Caco-2 (cell line): ENCODE data around the gene RPUSD3. TPM values are rescaled to one million over a fixed set of nuclear protein-coding genes. Genes with fewer than 3 reads are reported as not detected.

Experiments used
- BruUV-seq: library from RNA; stranded (reverse); fragments of 400-500 nt; replicated peaks from 2 replicates; lab custom pipeline; 2021; lab: Mats Ljungman, UMichigan
- CTCF ChIA-PET: fragments of 300-600 bp; sonication (Branson Sonifier 250); formaldehyde crosslinking; loops from one replicate; lab custom pipeline; 2022; ENCODE audit warnings: antibody characterized with exemption; lab: Charles Lee
- POLR2A ChIA-PET: fragments of 300-600 bp; sonication (Branson Sonifier 250); formaldehyde crosslinking; loops from one replicate; lab custom pipeline; 2022; ENCODE audit warnings: antibody characterized with exemption; lab: Charles Lee
- DNase-seq, 2 experiments: peaks; one replicate each; pipeline versions ENCODE4 v3.0.0 to v3.0.0-alpha.2; 2020 to 2022
- H3K27me3 ChIP-seq: replicated peaks from 2 replicates; pipeline ENCODE4 v1.6.0; 2011; ENCODE audit warnings: low read length; ENCODE audit not compliant: control insufficient read depth, insufficient read depth
- H3K36me3 ChIP-seq: 2 replicates; pipeline ENCODE4 v1.5.1; 2011; ENCODE audit warnings: low read length; ENCODE audit not compliant: control insufficient read depth, insufficient read depth
- H3K4me1 ChIP-seq: fragments of 250-450 bp; sonication (Bioruptor Pico); 2 replicates; pipeline ENCODE4 v1.5.1; 2020; ENCODE audit warnings: mild to moderate bottlenecking
- H3K4me3 ChIP-seq: 2 replicates; pipeline ENCODE4 v1.5.1; 2011; ENCODE audit warnings: low read depth, mild to moderate bottlenecking, control low read depth, low read length
- H3K9me3 ChIP-seq: fragments of 250-450 bp; sonication (Bioruptor Pico); 2 replicates; pipeline ENCODE4 v1.5.1; 2020; ENCODE audit warnings: mild to moderate bottlenecking, moderate library complexity
- H3K27ac Mint-ChIP-seq: one replicate; pipeline ENCODE4 v1.8.0; 2022; ENCODE audit warnings: mixed read lengths; ENCODE audit not compliant: unreplicated experiment
- H3K27me3 Mint-ChIP-seq: one replicate; pipeline ENCODE4 v1.8.0; 2022; ENCODE audit warnings: mixed read lengths; ENCODE audit not compliant: insufficient read depth, unreplicated experiment
- H3K36me3 Mint-ChIP-seq: one replicate; pipeline ENCODE4 v1.8.0; 2022; ENCODE audit warnings: mild to moderate bottlenecking, mixed read lengths; ENCODE audit not compliant: insufficient read depth, unreplicated experiment
- H3K4me1 Mint-ChIP-seq: one replicate; pipeline ENCODE4 v1.8.0; 2022; ENCODE audit warnings: low read depth, mixed read lengths; ENCODE audit not compliant: unreplicated experiment
- H3K4me3 Mint-ChIP-seq: one replicate; pipeline ENCODE4 v1.8.0; 2022; ENCODE audit warnings: mild to moderate bottlenecking, moderate library complexity, mixed read lengths; ENCODE audit not compliant: unreplicated experiment
- H3K9me3 Mint-ChIP-seq: one replicate; pipeline ENCODE4 v1.8.0; 2022; ENCODE audit warnings: mixed read lengths; ENCODE audit not compliant: unreplicated experiment
- intact Hi-C: fragments of 100-400 bp; cut with micrococcal nuclease; formaldehyde crosslinking; loops from one replicate; pipeline ENCODE4 v1.10.0; 2022; ENCODE audit not compliant: unreplicated experiment
- total RNA-seq: library from RNA; stranded (reverse); gene quantifications from 2 replicates; pipeline ENCODE4 v1.2.3, GENCODE V29; 2022
- TF ChIP-seq, protein P1 (sequence below), 2 experiments: fragments of 200-600 bp in 1 of 2; IDR thresholded peaks; 1 replicate in 1 of 2; 2 replicates in 1 of 2; pipeline versions ENCODE4 v1.5.1 to v1.8.0; 2011 to 2022; ENCODE audit warnings: antibody characterized with exemption in 1 of 2, control low read depth in 1 of 2, inconsistent platforms in 1 of 2, low read depth in 1 of 2, low read length in 1 of 2, mild to moderate bottlenecking in 1 of 2, moderate library complexity in 1 of 2; ENCODE audit not compliant: insufficient read depth in 1 of 2, severe bottlenecking in 1 of 2, unreplicated experiment in 1 of 2

The RPUSD3 gene
- total RNA-seq, 1 experiment from 2014 or later, result 61.8 TPM

GRCh38 chr3:9791790-9792404 lies 51.9 kb downstream of the RPUSD3 start:
- H3K9me3 ChIP-seq, result no peaks in the 10 kb centered on the region
- Mint-ChIP-seq H3K9me3 (no peaks in the 10 kb centered on the region), H3K27ac (peak overlapping the region; percentile 100), H3K36me3 (peaks cover 75% of the 10 kb centered on the region), H3K4me1 (peaks cover 12% of the 10 kb centered on the region), H3K27me3 (no peaks in the 10 kb centered on the region), H3K4me3 (peak overlapping the region; percentile 92)
- H3K4me3 ChIP-seq, result peak overlapping the region; percentile 80
- no peaks in the 10 kb centered on the region for H3K27me3 ChIP-seq
- ChIA-PET POLR2A (interaction anchor here (1.0 to 1.4 kb wide), 5 partner anchors 42 to 456 kb away, joined by 3 to 14 read pairs (median 3); partner anchors contain the start of genes FANCD2, MTMR14, OGG1 and TATDN2), CTCF (interaction anchor here (1.3 kb wide), 1 partner anchor 60 kb away, joined by 4 read pairs; the partner anchor contains the start of gene BRPF1)
- TSS peak; percentile 64 for BruUV-seq
- intact Hi-C loops, result loop anchor here (1.0 kb wide), 1 partner anchor 42 kb away; no protein-coding TSS in a partner anchor
- TF ChIP-seq, protein P1, sequence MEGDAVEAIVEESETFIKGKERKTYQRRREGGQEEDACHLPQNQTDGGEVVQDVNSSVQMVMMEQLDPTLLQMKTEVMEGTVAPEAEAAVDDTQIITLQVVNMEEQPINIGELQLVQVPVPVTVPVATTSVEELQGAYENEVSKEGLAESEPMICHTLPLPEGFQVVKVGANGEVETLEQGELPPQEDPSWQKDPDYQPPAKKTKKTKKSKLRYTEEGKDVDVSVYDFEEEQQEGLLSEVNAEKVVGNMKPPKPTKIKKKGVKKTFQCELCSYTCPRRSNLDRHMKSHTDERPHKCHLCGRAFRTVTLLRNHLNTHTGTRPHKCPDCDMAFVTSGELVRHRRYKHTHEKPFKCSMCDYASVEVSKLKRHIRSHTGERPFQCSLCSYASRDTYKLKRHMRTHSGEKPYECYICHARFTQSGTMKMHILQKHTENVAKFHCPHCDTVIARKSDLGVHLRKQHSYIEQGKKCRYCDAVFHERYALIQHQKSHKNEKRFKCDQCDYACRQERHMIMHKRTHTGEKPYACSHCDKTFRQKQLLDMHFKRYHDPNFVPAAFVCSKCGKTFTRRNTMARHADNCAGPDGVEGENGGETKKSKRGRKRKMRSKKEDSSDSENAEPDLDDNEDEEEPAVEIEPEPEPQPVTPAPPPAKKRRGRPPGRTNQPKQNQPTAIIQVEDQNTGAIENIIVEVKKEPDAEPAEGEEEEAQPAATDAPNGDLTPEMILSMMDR (IDR thresholded peaks at IDR 0.05; ENCODE audit: insufficient read depth in 1 of 2, low read depth in 1 of 2, low read length in 1 of 2, severe bottlenecking in 1 of 2, unreplicated experiment in 1 of 2), result no peak
- DNase-seq, result no peak
- peaks cover 3% of the 10 kb centered on the region for H3K36me3 ChIP-seq
- H3K4me1 ChIP-seq, result 0 out of 2 replicates have a peak, but pooled peaks cover 6% of the 10 kb centered on the region

DNA sequence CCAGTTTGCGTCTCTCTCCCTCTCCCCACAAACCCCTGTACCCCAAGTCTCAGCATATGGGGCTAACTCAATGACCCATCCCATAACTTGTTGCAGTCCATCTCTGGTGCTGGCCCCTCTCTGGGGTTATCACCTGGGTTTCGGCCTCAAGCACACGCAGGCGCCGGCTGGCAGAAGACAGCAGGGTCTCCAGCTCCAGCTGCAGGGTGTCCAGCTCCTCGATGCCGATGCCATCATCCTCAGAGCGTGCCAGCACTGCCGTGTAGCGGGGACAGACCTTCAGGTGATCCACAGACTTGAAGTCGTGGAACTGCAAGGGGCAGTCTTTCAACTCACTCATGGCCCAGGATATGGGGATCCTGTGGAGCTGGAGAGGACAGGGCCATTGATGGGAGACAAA lies 52.7 kb downstream of the RPUSD3 start:
- Mint-ChIP-seq H3K27me3 (no peaks in the 10 kb centered on the region), H3K4me1 (peaks cover 12% of the 10 kb centered on the region), H3K27ac (no peak overlapping the region), H3K9me3 (no peaks in the 10 kb centered on the region), H3K36me3 (peaks cover 75% of the 10 kb centered on the region), H3K4me3 (no peak overlapping the region)
- ChIA-PET POLR2A (no interaction called here), CTCF (no interaction called here)
- no peak for DNase-seq
- Histone ChIP-seq H3K36me3 (peaks cover 3% of the 10 kb centered on the region), H3K4me3 (no peak overlapping the region), H3K4me1 (0 out of 2 replicates have a peak, but pooled peaks cover 6% of the 10 kb centered on the region), H3K9me3 (no peaks in the 10 kb centered on the region), H3K27me3 (no peaks in the 10 kb centered on the region)
- BruUV-seq, result no TSS peak
- intact Hi-C loops, result no loop called here
- TF ChIP-seq, protein P1 (IDR thresholded peaks at IDR 0.05; ENCODE audit: insufficient read depth in 1 of 2, low read depth in 1 of 2, low read length in 1 of 2, severe bottlenecking in 1 of 2, unreplicated experiment in 1 of 2), result no peak

Other genes with a start within 250 kb of the RPUSD3 start
- gene MTMR14, start 194.5 kb downstream of the RPUSD3 start, total RNA-seq, result 30.1 and 34.7 TPM in 2 replicates
- gene CPNE9, start 140.2 kb downstream of the RPUSD3 start, total RNA-seq, result not detected in 2 replicates
- 24.7 and 26.0 TPM in 2 replicates for gene BRPF1, start 112.3 kb downstream of the RPUSD3 start, total RNA-seq
- gene OGG1, start 94.1 kb downstream of the RPUSD3 start, total RNA-seq, result 24.1 and 25.3 TPM in 2 replicates
- gene CAMK1, start 74.1 kb downstream of the RPUSD3 start, total RNA-seq, result 9.7 and 11.9 TPM in 2 replicates
- gene TADA3, start 51.5 kb downstream of the RPUSD3 start, total RNA-seq, result 49.2 and 49.6 TPM in 2 replicates
- gene ARPC4, start 50.9 kb downstream of the RPUSD3 start, total RNA-seq, result 158 and 160 TPM in 2 replicates
- gene TTLL3, start 33.7 kb downstream of the RPUSD3 start, total RNA-seq, result 10.3 and 13.3 TPM in 2 replicates
- 1.9 and 3.8 TPM in 2 replicates for gene CIDEC, start 36.2 kb upstream of the RPUSD3 start, total RNA-seq
- gene JAGN1, start 46.6 kb upstream of the RPUSD3 start, total RNA-seq, result 34.2 and 35.9 TPM in 2 replicates
- 77.3 and 82.9 TPM in 2 replicates for gene IL17RE, start 58.8 kb upstream of the RPUSD3 start, total RNA-seq
- 8.5 and 11.3 TPM in 2 replicates for gene IL17RC, start 73.1 kb upstream of the RPUSD3 start, total RNA-seq
- gene CRELD1, start 89.8 kb upstream of the RPUSD3 start, total RNA-seq, result 17.1 and 18.3 TPM in 2 replicates
- 1.1 and 1.3 TPM in 2 replicates for gene PRRT3, start 108.4 kb upstream of the RPUSD3 start, total RNA-seq
- 52.4 and 56.7 TPM in 2 replicates for gene EMC3, start 142.8 kb upstream of the RPUSD3 start, total RNA-seq
- gene FANCD2, start 182.4 kb upstream of the RPUSD3 start, total RNA-seq, result 35.6 and 36.5 TPM in 2 replicates